GM19438 (cell line): ENCODE results near the gene SMARCC2.
A peak's percentile ranks its signal among the peaks of the same experiment; 100 is the strongest.
"Not testable (repeated sequence)": the region's sequence is repeated elsewhere in the genome, so short reads cannot be mapped to it uniquely, and the experiment has no call there.

Experiments
- ATAC-seq: cut with Tn5 transposase; IDR thresholded peaks from one replicate; pipeline ENCODE4 v1.9.1; 2021; ENCODE audit warnings: low read depth; ENCODE audit not compliant: unreplicated experiment

Gene SMARCC2

GRCh38 chr12:56213878-56214277 is 24.6 kb upstream of the SMARCC2 start:
- ATAC-seq: no peak

- ATAC-seq: no peak
Measured at GRCh38 chr12:56212361-56212760, 23.1 kb upstream of the SMARCC2 start.

- no peak for ATAC-seq
Measured at GRCh38 chr12:56208006-56208405, 18.7 kb upstream of the SMARCC2 start.

GRCh38 chr12:56206452-56207166 is 17.3 kb upstream of the SMARCC2 start:
- ATAC-seq: no peak

- no peak for ATAC-seq
Measured at GRCh38 chr12:56205445-56205844, 16.2 kb upstream of the SMARCC2 start.

- ATAC-seq: no peak
Measured at GRCh38 chr12:56204275-56204674, 15.0 kb upstream of the SMARCC2 start.

- ATAC-seq: no peak
Measured at GRCh38 chr12:56202838-56203237, 13.6 kb upstream of the SMARCC2 start.

- ATAC-seq: no peak
Measured at GRCh38 chr12:56202366-56202765, 13.1 kb upstream of the SMARCC2 start.

GRCh38 chr12:56198836-56199235 is 9.6 kb upstream of the SMARCC2 start:
- no peak for ATAC-seq

GRCh38 chr12:56197921-56198635 is 8.8 kb upstream of the SMARCC2 start:
- no peak for ATAC-seq

GRCh38 chr12:56196818-56197550 is 7.7 kb upstream of the SMARCC2 start:
- not testable (repeated sequence) for ATAC-seq

- ATAC-seq: no peak
Measured at GRCh38 chr12:56193025-56193578, 3.8 kb upstream of the SMARCC2 start.

- no peak for ATAC-seq
Measured at GRCh38 chr12:56192582-56192981, 3.3 kb upstream of the SMARCC2 start.

GRCh38 chr12:56190695-56191155 is 1.4 kb upstream of the SMARCC2 start:
- ATAC-seq: no peak

GRCh38 chr12:56189918-56190694 is 823 bp upstream of the SMARCC2 start:
- ATAC-seq: peak; percentile 34

GRCh38 chr12:56188778-56189098 is 545 bp downstream of the SMARCC2 start:
- ATAC-seq: no peak

GRCh38 chr12:56188131-56188777 is 1.0 kb downstream of the SMARCC2 start:
- ATAC-seq: no peak

GRCh38 chr12:56186957-56187356 is 2.3 kb downstream of the SMARCC2 start:
- no peak for ATAC-seq

- ATAC-seq: no peak
Measured at GRCh38 chr12:56178347-56178746, 10.9 kb downstream of the SMARCC2 start.

GRCh38 chr12:56172839-56173238 is 16.4 kb downstream of the SMARCC2 start:
- ATAC-seq: no peak
